Measurements from ENCODE around the gene LARGE1.

DNA sequence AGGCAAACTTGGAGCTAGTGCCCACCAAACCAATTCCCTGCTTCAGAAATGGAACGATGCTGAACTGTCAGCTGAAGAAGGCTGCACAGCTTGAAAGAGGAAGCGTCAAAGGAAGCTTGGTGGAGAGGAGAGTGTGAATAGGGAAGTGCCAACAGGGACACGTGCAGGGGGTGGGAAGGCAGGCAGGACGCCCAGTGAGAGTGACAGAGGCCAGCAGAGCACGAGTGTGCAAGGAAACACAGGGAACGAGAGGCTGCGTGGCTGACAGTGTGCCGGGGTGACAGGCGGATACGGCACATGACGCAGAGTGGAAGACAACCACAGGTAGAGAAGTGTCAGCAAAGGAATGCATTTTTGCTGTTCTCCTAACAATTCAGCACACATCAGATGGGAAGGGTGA, 196.4 kb downstream of the LARGE1 start:
- no peak for TF ChIP-seq EZH2 (IDR thresholded peaks at IDR 0.05; ENCODE audit: insufficient read depth, poor library complexity, severe bottlenecking)
- TF ChIP-seq EZH2phosphoT487 (IDR thresholded peaks at IDR 0.05; ENCODE audit: insufficient read depth, low read depth), result no peak

Measured in GM23248 (cell line).